Esophagus muscularis mucosa (tissue), 4 donors: ENCODE measurements around the gene IER5.

Source experiments
- CTCF ChIP-seq, 3 experiments: fragments of 200-600 bp in 2 of 3; fragments of 450-650 bp in 1 of 3; sonication (generic) in 2 of 3; IDR thresholded peaks; one replicate each; pipeline ENCODE4 v1.5.1; 2017 to 2019; ENCODE audit warnings: antibody characterized with exemption in 3 of 3, mild to moderate bottlenecking in 2 of 3, moderate library complexity in 1 of 3
- EP300 ChIP-seq: sonication (generic); formaldehyde crosslinking; IDR thresholded peaks from one replicate; pipeline ENCODE4 v1.6.1; 2017; ENCODE audit warnings: antibody characterized with exemption
- POLR2A ChIP-seq: fragments of 450-650 bp; IDR thresholded peaks from one replicate; pipeline ENCODE4 v1.6.1; 2017; ENCODE audit warnings: antibody characterized with exemption, moderate library complexity, mild to moderate bottlenecking, low read depth
- POLR2AphosphoS5 ChIP-seq, 2 donors: sonication (generic); formaldehyde crosslinking; IDR thresholded peaks; one replicate each; pipeline ENCODE4 v1.6.1; 2017; ENCODE audit warnings: antibody characterized with exemption in 2 of 2

- TF ChIP-seq POLR2AphosphoS5 (IDR thresholded peaks at IDR 0.05) (no peak), CTCF (IDR thresholded peaks at IDR 0.05) (no peak), POLR2A (no peak), EP300 (no peak)
Measured at GRCh38 chr1:181114574-181115367, 26.3 kb downstream of the IER5 start.
